ENCODE measurements around the gene AFMID. TPM values are rescaled to one million over a fixed set of nuclear protein-coding genes. Genes with fewer than 3 reads are reported as not detected.

Gene AFMID
- total RNA-seq, 1 donor from 2014 or later = 25.5 TPM

DNA sequence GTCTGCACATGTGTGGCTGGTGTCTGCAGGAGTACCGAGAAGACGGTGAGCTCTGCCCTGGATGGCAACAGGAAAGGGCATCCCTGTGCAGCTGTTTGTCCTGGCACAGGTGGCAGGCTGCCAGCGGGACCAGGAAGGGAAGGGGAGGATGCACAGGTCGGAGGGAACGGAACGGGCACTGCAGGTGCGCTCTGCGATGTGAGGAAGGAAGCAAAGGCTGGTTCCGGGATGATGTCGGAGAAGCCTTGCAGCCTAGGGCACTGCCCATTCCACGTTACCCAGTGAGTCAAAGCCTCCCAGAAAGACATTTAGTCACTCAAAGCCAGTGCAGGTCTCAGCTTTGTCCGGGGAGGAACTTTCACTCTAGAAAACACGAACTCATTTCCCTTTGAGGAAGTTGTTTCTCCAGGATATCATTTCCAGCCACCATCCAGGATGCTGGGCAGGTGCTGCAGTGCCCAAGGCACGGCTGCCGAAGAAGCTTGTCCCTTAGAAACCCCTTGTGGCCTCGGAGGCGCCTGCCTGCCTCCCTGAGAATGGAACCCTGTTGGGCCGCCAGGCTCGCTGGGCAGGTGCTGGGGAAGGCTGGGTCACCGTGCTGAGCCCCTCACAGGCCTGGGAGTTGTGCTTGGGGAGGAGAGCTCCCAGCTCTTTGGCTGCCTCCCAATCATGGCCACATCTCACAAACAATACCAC is 39.7 kb downstream of the AFMID start:
- no peak overlapping the region for H3K27ac Mint-ChIP-seq (ENCODE audit: unreplicated experiment)
- H3K4me1 Mint-ChIP-seq (ENCODE audit: low read depth) = no peaks in the 10 kb centered on the region
- TF ChIP-seq, protein P1, sequence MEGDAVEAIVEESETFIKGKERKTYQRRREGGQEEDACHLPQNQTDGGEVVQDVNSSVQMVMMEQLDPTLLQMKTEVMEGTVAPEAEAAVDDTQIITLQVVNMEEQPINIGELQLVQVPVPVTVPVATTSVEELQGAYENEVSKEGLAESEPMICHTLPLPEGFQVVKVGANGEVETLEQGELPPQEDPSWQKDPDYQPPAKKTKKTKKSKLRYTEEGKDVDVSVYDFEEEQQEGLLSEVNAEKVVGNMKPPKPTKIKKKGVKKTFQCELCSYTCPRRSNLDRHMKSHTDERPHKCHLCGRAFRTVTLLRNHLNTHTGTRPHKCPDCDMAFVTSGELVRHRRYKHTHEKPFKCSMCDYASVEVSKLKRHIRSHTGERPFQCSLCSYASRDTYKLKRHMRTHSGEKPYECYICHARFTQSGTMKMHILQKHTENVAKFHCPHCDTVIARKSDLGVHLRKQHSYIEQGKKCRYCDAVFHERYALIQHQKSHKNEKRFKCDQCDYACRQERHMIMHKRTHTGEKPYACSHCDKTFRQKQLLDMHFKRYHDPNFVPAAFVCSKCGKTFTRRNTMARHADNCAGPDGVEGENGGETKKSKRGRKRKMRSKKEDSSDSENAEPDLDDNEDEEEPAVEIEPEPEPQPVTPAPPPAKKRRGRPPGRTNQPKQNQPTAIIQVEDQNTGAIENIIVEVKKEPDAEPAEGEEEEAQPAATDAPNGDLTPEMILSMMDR (IDR thresholded peaks at IDR 0.05) = no peak
- H3K4me3 Mint-ChIP-seq (ENCODE audit: unreplicated experiment) = no peak overlapping the region
- H3K9me3 Mint-ChIP-seq (ENCODE audit: low read depth) = no peaks in the 10 kb centered on the region
- H3K36me3 Mint-ChIP-seq (ENCODE audit: low read depth) = peaks cover 2% of the 10 kb centered on the region
- no peak for DNase-seq (ENCODE audit: low spot score)
- peaks cover 11% of the 10 kb centered on the region for H3K27me3 Mint-ChIP-seq (ENCODE audit: low read depth)

DNA sequence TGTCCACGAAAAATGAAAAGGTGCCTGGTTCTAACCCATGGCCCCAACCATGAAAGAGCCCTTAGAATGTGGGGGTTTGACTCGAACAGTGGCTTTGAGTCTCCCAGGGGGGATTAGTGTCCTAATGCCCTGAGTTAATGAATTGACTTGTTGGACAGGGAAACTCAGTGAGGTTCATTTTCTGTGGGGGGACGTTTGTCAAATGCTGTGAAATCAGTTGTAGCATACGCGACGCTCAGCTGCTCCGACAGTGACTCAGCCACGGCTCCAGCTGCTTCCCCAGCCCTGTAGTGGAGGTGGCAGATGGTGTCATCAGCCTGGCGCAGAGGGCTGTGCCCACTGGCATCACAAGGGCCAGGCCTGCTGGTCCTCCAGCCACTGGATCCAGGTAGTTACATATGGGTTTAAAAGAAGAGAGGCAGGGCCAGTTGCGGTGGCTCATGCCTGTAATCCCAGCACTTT is 40.3 kb downstream of the AFMID start:
- H3K4me1 Mint-ChIP-seq (ENCODE audit: low read depth) = no peaks in the 10 kb centered on the region
- no peaks in the 10 kb centered on the region for H3K9me3 Mint-ChIP-seq (ENCODE audit: low read depth)
- H3K27me3 Mint-ChIP-seq (ENCODE audit: low read depth) = peaks cover 16% of the 10 kb centered on the region
- DNase-seq (ENCODE audit: low spot score) = no peak
- H3K36me3 Mint-ChIP-seq (ENCODE audit: low read depth) = peaks cover 2% of the 10 kb centered on the region
- H3K4me3 Mint-ChIP-seq (ENCODE audit: unreplicated experiment) = no peak overlapping the region
- TF ChIP-seq, protein P1 (IDR thresholded peaks at IDR 0.05) = no peak
- no peak overlapping the region for H3K27ac Mint-ChIP-seq (ENCODE audit: unreplicated experiment)

DNA sequence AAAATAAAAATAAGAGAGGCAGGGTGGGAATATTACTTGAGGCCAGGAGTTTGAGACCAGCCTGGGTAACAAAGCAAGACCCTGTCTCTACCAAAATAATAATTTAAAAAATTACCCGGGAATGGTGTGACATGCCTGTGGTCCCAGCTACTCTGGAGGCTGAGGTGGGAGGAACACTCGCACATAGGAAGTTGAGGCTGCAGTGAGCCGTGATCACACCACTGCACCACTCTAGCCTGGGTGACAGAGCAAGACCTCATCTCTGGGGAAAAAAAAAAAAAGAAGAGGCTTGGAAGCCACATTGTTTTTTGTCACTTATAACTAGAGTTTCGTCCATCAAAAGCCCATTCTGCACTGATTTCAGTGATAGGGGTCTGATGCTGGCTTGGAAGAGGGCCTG is 41.0 kb downstream of the AFMID start:
- TF ChIP-seq, protein P1 (IDR thresholded peaks at IDR 0.05) = no peak
- Mint-ChIP-seq H3K4me3 (ENCODE audit: unreplicated experiment) (no peak overlapping the region), H3K4me1 (ENCODE audit: low read depth) (no peaks in the 10 kb centered on the region), H3K36me3 (ENCODE audit: low read depth) (peaks cover 2% of the 10 kb centered on the region), H3K9me3 (ENCODE audit: low read depth) (no peaks in the 10 kb centered on the region), H3K27me3 (ENCODE audit: low read depth) (peaks cover 21% of the 10 kb centered on the region), H3K27ac (ENCODE audit: unreplicated experiment) (no peak overlapping the region)
- no peak for DNase-seq (ENCODE audit: low spot score)

DNA sequence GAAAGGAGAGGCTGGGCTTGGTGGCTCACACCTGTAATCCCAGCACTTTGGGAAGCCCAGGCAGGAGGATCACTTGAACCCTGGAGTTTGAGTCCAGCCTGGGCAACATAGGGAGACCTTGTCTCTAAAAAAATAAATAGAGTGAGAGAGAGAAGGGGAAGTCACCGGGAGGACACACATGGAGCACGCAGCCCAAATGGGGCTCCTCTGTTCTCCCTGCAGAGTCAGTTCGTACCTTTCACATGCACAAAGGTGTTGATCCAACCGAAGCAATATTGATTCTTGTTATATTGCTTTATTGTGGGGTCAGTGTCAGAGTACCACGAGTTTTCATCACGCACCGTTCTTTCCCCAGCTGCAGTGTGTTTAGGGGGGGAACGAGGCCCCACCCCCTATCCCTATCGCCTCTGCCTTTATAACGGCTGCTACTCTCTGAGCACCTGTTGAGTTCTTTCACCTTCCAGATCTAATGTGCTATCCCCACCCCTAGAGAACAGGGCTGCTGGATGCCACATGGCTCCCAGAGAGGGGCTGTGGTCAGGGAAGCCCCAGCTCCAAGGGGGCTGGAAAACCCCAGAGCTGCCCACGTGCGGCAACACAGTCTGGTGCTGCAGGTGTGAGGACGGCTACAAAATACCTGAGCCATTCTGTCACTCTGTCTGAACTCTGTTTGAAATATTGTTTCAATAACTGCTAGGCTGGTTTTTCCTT is 43.2 kb downstream of the AFMID start:
- no peak overlapping the region for H3K4me3 Mint-ChIP-seq (ENCODE audit: unreplicated experiment)
- H3K36me3 Mint-ChIP-seq (ENCODE audit: low read depth) = no peaks in the 10 kb centered on the region
- no peaks in the 10 kb centered on the region for H3K4me1 Mint-ChIP-seq (ENCODE audit: low read depth)
- no peaks in the 10 kb centered on the region for H3K9me3 Mint-ChIP-seq (ENCODE audit: low read depth)
- DNase-seq (ENCODE audit: low spot score) = no peak
- H3K27me3 Mint-ChIP-seq (ENCODE audit: low read depth) = peaks cover 21% of the 10 kb centered on the region
- TF ChIP-seq, protein P1 (IDR thresholded peaks at IDR 0.05) = no peak
- no peak overlapping the region for H3K27ac Mint-ChIP-seq (ENCODE audit: unreplicated experiment)

DNA sequence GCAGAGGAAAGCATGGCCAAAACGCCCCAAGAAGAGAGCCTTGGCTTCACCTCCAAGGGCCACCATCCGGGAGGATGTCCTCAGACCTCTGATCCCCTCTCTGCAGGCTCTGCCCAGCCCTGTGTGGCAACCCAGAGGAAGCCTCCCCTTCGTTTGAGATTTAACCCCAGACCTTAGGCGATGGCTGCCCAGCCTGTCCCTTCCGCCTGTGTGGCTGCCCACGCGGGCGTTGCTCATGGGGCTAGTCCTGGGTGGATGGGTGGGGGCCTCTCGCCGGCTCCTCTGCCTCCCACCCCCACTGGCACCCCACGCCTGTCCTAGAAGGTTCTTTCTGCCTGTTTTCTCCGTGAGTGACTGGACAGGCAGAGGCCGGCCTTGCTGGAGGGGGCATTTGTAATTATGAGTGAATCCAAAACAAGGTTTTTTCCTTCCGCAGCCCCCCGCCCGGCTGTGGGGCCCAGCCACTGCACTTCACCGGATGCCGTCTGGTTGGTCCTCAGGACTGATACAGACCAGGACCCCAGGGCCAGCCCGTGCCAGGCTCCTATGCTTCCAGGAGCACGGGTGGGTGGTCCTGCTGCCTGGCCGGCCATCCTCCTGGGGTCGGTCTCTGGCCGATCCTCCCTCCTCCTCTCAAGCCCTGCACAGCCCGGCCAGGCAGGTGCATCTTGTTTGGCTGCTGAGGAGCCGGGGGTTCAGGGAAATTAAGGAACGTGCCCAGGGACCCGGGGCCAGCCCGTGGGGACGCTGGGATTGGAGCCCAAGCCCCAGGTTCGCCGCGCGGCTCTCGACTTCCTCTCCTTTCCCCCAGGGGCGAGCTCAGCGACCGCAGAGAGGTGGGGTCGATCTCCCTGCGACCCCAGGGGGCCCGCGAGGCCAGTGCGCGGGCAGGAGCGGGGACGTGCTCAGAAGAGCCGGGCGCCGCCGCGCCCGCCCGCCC is 44.1 kb downstream of the AFMID start, which contains the start of gene TMEM235:
Gene TMEM235 (plus strand): TSS at position 636 of the 940 bp plus-strand sequence. CDS start 393 bp downstream, outside the sequence.
- no peaks in the 10 kb centered on the region for H3K9me3 Mint-ChIP-seq (ENCODE audit: low read depth)
- TF ChIP-seq, protein P1 (IDR thresholded peaks at IDR 0.05) = no peak
- peaks cover 21% of the 10 kb centered on the region for H3K27me3 Mint-ChIP-seq (ENCODE audit: low read depth)

More for the DNA sequence above, 44.1 kb downstream of the AFMID start, which contains the start of gene TMEM235:
- Mint-ChIP-seq H3K27ac (ENCODE audit: unreplicated experiment) (no peak within 1 kb of the TSS), H3K36me3 (ENCODE audit: low read depth) (no peaks in the 10 kb centered on the region), H3K4me3 (ENCODE audit: unreplicated experiment) (peak within 1 kb of the TSS; percentile 36), H3K4me1 (ENCODE audit: low read depth) (no peaks in the 10 kb centered on the region)
- no peak for DNase-seq (ENCODE audit: low spot score)
